ENCODE data around the gene CCDC121.
A peak's percentile ranks its signal among the peaks of the same experiment; 100 is the strongest.

CCDC121 gene

DNA sequence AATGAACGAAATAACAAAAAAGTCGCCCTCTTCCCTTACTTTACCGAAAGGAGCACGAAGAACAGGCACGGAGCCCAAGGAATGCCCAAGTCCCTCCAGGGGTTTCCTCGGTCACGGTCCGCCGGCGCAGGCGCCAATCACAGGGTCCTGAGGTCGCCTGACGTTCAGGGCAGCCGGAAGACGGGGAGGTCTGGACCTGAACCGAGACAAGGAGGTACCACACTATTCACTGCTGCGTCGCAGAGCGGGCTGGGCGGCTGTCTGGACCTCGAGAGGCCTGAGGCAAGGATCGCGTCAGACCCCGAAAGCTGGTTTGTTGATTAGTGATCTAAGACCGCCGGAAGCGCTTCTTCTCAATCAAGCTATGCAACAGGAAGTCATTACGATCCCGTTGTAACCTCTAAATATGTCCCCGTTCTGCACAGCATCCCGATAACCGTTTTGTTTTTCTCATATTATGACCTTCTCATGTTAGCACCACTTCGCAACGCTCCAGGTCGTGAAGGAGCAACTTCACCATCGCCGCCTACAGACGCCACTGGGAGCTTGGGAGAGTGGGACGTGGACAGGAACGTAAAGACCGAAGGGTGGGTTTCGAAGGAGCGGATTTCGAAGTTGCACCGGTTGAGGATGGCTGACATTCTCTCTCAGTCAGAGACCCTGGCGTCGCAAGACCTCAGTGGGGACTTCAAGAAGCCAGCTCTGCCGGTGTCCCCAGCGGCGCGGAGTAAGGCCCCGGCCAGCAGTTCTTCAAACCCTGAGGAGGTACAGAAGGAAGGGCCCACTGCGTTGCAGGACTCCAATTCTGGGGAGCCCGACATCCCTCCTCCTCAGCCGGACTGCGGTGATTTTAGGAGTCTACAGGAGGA, 34.7 kb upstream of the CCDC121 start, which contains the start of the genes SLC4A1AP and SUPT7L:
Gene SLC4A1AP, plus strand, starts transcription at position 605 of the 869 bp plus-strand sequence. Its CDS starts 26 bp downstream, at position 631.
Gene SUPT7L, minus strand, starts transcription at position 330 of the 869 bp plus-strand sequence. CDS start 1,422 bp downstream, outside the sequence.
- Histone ChIP-seq H3K9me3 (ENCODE audit: control insufficient read depth, insufficient read depth, low read length) (no peaks in the 10 kb centered on the region), H3F3A (ENCODE audit: control insufficient read depth, insufficient read depth) (peaks cover 5% of the 10 kb centered on the region; the same call in 1 of the 2 replicates), H4K20me1 (ENCODE audit: control insufficient read depth, insufficient read depth, low read depth, low read length) (no peaks in the 10 kb centered on the region), H3K4me1 (ENCODE audit: control insufficient read depth, low read length) (peaks cover 22% of the 10 kb centered on the region), H3K27me3 (ENCODE audit: control insufficient read depth, low read length) (no peaks in the 10 kb centered on the region), H3K4me2 (ENCODE audit: low read length) (peak within 1 kb of the TSS; percentile 78), H3K9me2 (replicated peaks; ENCODE audit: control insufficient read depth, low read length) (no peaks in the 10 kb centered on the region), H3K4me3 (ENCODE audit: low read length) (peak within 1 kb of the TSS; percentile 99), H3K36me3 (ENCODE audit: control insufficient read depth, low read length) (peaks cover 53% of the 10 kb centered on the region), H3K27ac (ENCODE audit: low read depth, low read length) (peak within 1 kb of the TSS; percentile 89), H3K79me2 (ENCODE audit: control insufficient read depth, low read length) (peaks cover 52% of the 10 kb centered on the region)
- TF ChIP-seq, protein P1, sequence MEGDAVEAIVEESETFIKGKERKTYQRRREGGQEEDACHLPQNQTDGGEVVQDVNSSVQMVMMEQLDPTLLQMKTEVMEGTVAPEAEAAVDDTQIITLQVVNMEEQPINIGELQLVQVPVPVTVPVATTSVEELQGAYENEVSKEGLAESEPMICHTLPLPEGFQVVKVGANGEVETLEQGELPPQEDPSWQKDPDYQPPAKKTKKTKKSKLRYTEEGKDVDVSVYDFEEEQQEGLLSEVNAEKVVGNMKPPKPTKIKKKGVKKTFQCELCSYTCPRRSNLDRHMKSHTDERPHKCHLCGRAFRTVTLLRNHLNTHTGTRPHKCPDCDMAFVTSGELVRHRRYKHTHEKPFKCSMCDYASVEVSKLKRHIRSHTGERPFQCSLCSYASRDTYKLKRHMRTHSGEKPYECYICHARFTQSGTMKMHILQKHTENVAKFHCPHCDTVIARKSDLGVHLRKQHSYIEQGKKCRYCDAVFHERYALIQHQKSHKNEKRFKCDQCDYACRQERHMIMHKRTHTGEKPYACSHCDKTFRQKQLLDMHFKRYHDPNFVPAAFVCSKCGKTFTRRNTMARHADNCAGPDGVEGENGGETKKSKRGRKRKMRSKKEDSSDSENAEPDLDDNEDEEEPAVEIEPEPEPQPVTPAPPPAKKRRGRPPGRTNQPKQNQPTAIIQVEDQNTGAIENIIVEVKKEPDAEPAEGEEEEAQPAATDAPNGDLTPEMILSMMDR (IDR thresholded peaks at IDR 0.05; ENCODE audit: low read depth, low read length, poor library complexity, severe bottlenecking): peak; percentile 28
- TF ChIP-seq EZH2phosphoT487 (IDR thresholded peaks at IDR 0.05; ENCODE audit: borderline replicate concordance, low read length): peak; percentile 65; the same call in 1 of the 2 replicates

GRCh38 chr2:27661371-27661770, 32.6 kb upstream of the CCDC121 start:
- H4K20me1 ChIP-seq (ENCODE audit: control insufficient read depth, insufficient read depth, low read depth, low read length): no peaks in the 10 kb centered on the region
- no peak overlapping the region for H3K27ac ChIP-seq (ENCODE audit: low read depth, low read length)
- no peaks in the 10 kb centered on the region for H3K27me3 ChIP-seq (ENCODE audit: control insufficient read depth, low read length)
- no peak for TF ChIP-seq EZH2phosphoT487 (IDR thresholded peaks at IDR 0.05; ENCODE audit: borderline replicate concordance, low read length)
- TF ChIP-seq, protein P1 (IDR thresholded peaks at IDR 0.05; ENCODE audit: low read depth, low read length, poor library complexity, severe bottlenecking): no peak
- H3K4me3 ChIP-seq (ENCODE audit: low read length): no peak overlapping the region
- no peaks in the 10 kb centered on the region for H3F3A ChIP-seq (ENCODE audit: control insufficient read depth, insufficient read depth)
- no peaks in the 10 kb centered on the region for H3K9me2 ChIP-seq (replicated peaks; ENCODE audit: control insufficient read depth, low read length)
- H3K79me2 ChIP-seq (ENCODE audit: control insufficient read depth, low read length): peaks cover 52% of the 10 kb centered on the region
- peaks cover 22% of the 10 kb centered on the region for H3K4me1 ChIP-seq (ENCODE audit: control insufficient read depth, low read length)
- H3K36me3 ChIP-seq (ENCODE audit: control insufficient read depth, low read length): peaks cover 64% of the 10 kb centered on the region
- no peaks in the 10 kb centered on the region for H3K9me3 ChIP-seq (ENCODE audit: control insufficient read depth, insufficient read depth, low read length)
- H3K4me2 ChIP-seq (ENCODE audit: low read length): no peak overlapping the region

- Histone ChIP-seq H3F3A (ENCODE audit: control insufficient read depth, insufficient read depth) (no peaks in the 10 kb centered on the region), H3K27me3 (ENCODE audit: control insufficient read depth, low read length) (no peaks in the 10 kb centered on the region), H3K4me2 (ENCODE audit: low read length) (no peak overlapping the region), H3K79me2 (ENCODE audit: control insufficient read depth, low read length) (no peaks in the 10 kb centered on the region), H3K9me2 (replicated peaks; ENCODE audit: control insufficient read depth, low read length) (no peaks in the 10 kb centered on the region), H3K4me1 (ENCODE audit: control insufficient read depth, low read length) (no peaks in the 10 kb centered on the region), H3K9me3 (ENCODE audit: control insufficient read depth, insufficient read depth, low read length) (no peaks in the 10 kb centered on the region), H3K36me3 (ENCODE audit: control insufficient read depth, low read length) (peaks cover 87% of the 10 kb centered on the region), H4K20me1 (ENCODE audit: control insufficient read depth, insufficient read depth, low read depth, low read length) (no peaks in the 10 kb centered on the region), H3K27ac (ENCODE audit: low read depth, low read length) (no peak overlapping the region), H3K4me3 (ENCODE audit: low read length) (no peak overlapping the region)
- no peak for TF ChIP-seq EZH2phosphoT487 (IDR thresholded peaks at IDR 0.05; ENCODE audit: borderline replicate concordance, low read length)
- TF ChIP-seq, protein P1 (IDR thresholded peaks at IDR 0.05; ENCODE audit: low read depth, low read length, poor library complexity, severe bottlenecking): no peak
Observed at GRCh38 chr2:27655155-27655951, 26.5 kb upstream of the CCDC121 start.
